Ishikawa (cell line): ENCODE results near the gene PDSS2.

Experiments used
- CEBPB ChIP-seq: IDR thresholded peaks from 2 replicates; pipeline ENCODE4 v1.6.1; 2012
- CREB1 ChIP-seq: IDR thresholded peaks from 2 replicates; pipeline ENCODE4 v1.6.1; 2012; ENCODE audit warnings: low read depth
- EGR1 ChIP-seq: IDR thresholded peaks from 2 replicates; pipeline ENCODE4 v1.6.1; 2012
- EP300 ChIP-seq: IDR thresholded peaks from 2 replicates; pipeline ENCODE4 v1.6.1; 2012; ENCODE audit warnings: borderline replicate concordance
- FOXM1 ChIP-seq: IDR thresholded peaks from 2 replicates; pipeline ENCODE4 v1.6.1; 2012; ENCODE audit warnings: low read depth, borderline replicate concordance
- MAX ChIP-seq: IDR thresholded peaks from 2 replicates; pipeline ENCODE4 v1.6.1; 2012
- NFIC ChIP-seq: IDR thresholded peaks from 2 replicates; pipeline ENCODE4 v1.6.1; 2012
- RAD21 ChIP-seq: IDR thresholded peaks from 2 replicates; pipeline ENCODE4 v1.6.1; 2012; ENCODE audit warnings: low read depth
- REST ChIP-seq: IDR thresholded peaks from 2 replicates; pipeline ENCODE4 v1.6.1; 2012; ENCODE audit warnings: low read depth, mild to moderate bottlenecking
- TAF1 ChIP-seq: IDR thresholded peaks from 2 replicates; pipeline ENCODE4 v1.6.1; 2012; ENCODE audit warnings: low read depth, mild to moderate bottlenecking
- TCF12 ChIP-seq: IDR thresholded peaks from 2 replicates; pipeline ENCODE4 v1.6.1; 2012; ENCODE audit warnings: low read depth
- TEAD4 ChIP-seq: IDR thresholded peaks from 2 replicates; pipeline ENCODE4 v1.6.1; 2012
- USF1 ChIP-seq: IDR thresholded peaks from 2 replicates; pipeline ENCODE4 v1.6.1; 2012
- YY1 ChIP-seq: IDR thresholded peaks from 2 replicates; pipeline ENCODE4 v1.6.1; 2012; ENCODE audit warnings: low read depth
- ZBTB7A ChIP-seq: IDR thresholded peaks from 2 replicates; pipeline ENCODE4 v1.6.1; 2012; ENCODE audit warnings: low read depth

PDSS2 gene

GRCh38 chr6:107154801-107155160 is 304.6 kb downstream of the PDSS2 start:
- TF ChIP-seq RAD21 (no peak), YY1 (no peak), CREB1 (no peak), ZBTB7A (no peak), REST (no peak), TEAD4 (no peak), EP300 (no peak), TAF1 (no peak), MAX (no peak), EGR1 (no peak), NFIC (no peak), USF1 (no peak), TCF12 (no peak), FOXM1 (no peak), CEBPB (no peak)

GRCh38 chr6:107154131-107154800 is 305.1 kb downstream of the PDSS2 start:
- TF ChIP-seq ZBTB7A (no peak), REST (no peak), FOXM1 (no peak), USF1 (no peak), EGR1 (no peak), TAF1 (no peak), RAD21 (no peak), MAX (no peak), TCF12 (no peak), EP300 (no peak), CREB1 (no peak), NFIC (no peak), YY1 (no peak), TEAD4 (no peak)

- TF ChIP-seq ZBTB7A, result no peak
- no peak for TF ChIP-seq EGR1
- no peak for TF ChIP-seq NFIC
- no peak for TF ChIP-seq USF1
- no peak for TF ChIP-seq TAF1
- TF ChIP-seq TCF12, result no peak
- TF ChIP-seq CEBPB, result no peak
- no peak for TF ChIP-seq EP300
- TF ChIP-seq TEAD4, result no peak
- TF ChIP-seq CREB1, result no peak
Observed at GRCh38 chr6:107152638-107153430, 306.5 kb downstream of the PDSS2 start.

- no peak for TF ChIP-seq FOXM1
- no peak for TF ChIP-seq CREB1
- TF ChIP-seq EGR1, result no peak
- no peak for TF ChIP-seq CEBPB
- no peak for TF ChIP-seq EP300
- no peak for TF ChIP-seq ZBTB7A
- no peak for TF ChIP-seq NFIC
- no peak for TF ChIP-seq TCF12
- no peak for TF ChIP-seq USF1
- no peak for TF ChIP-seq REST
- no peak for TF ChIP-seq RAD21
- no peak for TF ChIP-seq TAF1
- TF ChIP-seq MAX, result no peak
- TF ChIP-seq TEAD4, result no peak
- no peak for TF ChIP-seq YY1
Observed at GRCh38 chr6:107144666-107145065, 314.7 kb downstream of the PDSS2 start.
